ENCODE measurements around the gene DPH6. TPM values are rescaled to one million over a fixed set of nuclear protein-coding genes. Genes with fewer than 3 reads are reported as not detected.
A peak's percentile ranks its signal among the peaks of the same experiment; 100 is the strongest.
"Not testable (repeated sequence)": the region's sequence is repeated elsewhere in the genome, so short reads cannot be mapped to it uniquely, and the experiment has no call there.

The DPH6 gene, protein sequence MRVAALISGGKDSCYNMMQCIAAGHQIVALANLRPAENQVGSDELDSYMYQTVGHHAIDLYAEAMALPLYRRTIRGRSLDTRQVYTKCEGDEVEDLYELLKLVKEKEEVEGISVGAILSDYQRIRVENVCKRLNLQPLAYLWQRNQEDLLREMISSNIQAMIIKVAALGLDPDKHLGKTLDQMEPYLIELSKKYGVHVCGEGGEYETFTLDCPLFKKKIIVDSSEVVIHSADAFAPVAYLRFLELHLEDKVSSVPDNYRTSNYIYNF
- 10 to 100 TPM in 1 of 2 experiments, 1 to 10 TPM in 1; 9.6 to 11.4 TPM for total RNA-seq
- 17.0 TPM for polyA plus RNA-seq

DNA sequence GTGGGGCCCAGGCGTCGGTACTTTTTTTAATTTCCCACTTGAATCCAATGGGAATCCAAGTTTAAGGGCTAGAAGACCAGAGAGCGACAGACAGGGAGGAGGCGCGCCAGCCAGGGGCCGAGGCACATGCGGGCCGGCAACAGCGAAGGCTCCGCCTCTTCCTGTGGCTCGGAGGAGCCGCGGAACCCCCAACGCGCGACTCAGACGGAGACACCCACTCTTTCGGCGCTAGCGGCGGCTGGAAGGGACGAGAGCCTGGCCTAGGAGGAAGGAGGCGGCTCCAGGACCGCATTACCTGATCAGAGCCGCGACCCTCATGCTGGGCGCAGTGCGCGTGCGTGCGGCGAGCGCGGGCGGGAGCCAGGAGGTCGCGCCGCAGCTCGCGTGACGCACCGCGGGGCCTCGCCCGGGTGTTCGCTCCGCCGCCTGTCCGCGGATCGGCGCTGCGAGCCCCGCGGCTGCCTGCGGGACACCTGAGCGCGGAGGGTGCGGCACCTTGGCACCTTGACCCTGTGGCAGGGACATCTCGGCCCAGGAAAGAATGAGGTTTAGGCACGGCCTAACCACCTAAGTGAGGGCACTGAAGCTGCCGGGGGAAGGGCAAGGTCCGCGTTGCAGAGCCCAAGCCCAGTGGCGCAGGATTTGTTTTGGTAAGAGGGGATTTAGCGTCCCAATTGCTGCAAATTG is at the start of gene DPH6:
DPH6 (minus strand) TSS at position 342 of the 687 bp plus-strand sequence; CDS start at position 318, 24 bp downstream.
- ChIA-PET CTCF (no interaction called here), POLR2A (interaction anchor here (0.6 to 1.7 kb wide), 2 partner anchors 38 to 558 kb away, joined by 4 to 5 read pairs; partner anchors contain the start of gene ZNF770)
- H3K27me3 Mint-ChIP-seq = peaks cover 0 to 2% of the 10 kb centered on the region in 2 donors
- Histone ChIP-seq H3K9me3 (ENCODE audit: low read length) (no peaks in the 10 kb centered on the region), H3K4me1 (ENCODE audit: insufficient read depth, low read length) (peaks cover 9% of the 10 kb centered on the region), H3K36me3 (ENCODE audit: insufficient read depth, low read length) (no peaks in the 10 kb centered on the region), H3K27me3 (ENCODE audit: insufficient read depth, low read length, poor library complexity, severe bottlenecking) (no peaks in the 10 kb centered on the region), H3K27ac (ENCODE audit: low read depth, low read length) (peak within 1 kb of the TSS; percentile 88), H3K4me3 (ENCODE audit: low read length) (peak within 1 kb of the TSS; percentile 54)
- H3K4me3 Mint-ChIP-seq = peak within 1 kb of the TSS; percentile 84 to 99 (median 95)
- peak; percentile 69 to 92 (median 88) for DNase-seq
- H3K36me3 Mint-ChIP-seq = peaks cover 0 to 7% (median 2%) of the 10 kb centered on the region in 3 donors
- H3K4me1 Mint-ChIP-seq = peaks cover 20 to 27% (median 22%) of the 10 kb centered on the region in 3 donors
- no peaks in the 10 kb centered on the region for H3K9me3 Mint-ChIP-seq
- H3K27ac Mint-ChIP-seq = peak within 1 kb of the TSS; percentile 84 to 99 (median 98)

DNA sequence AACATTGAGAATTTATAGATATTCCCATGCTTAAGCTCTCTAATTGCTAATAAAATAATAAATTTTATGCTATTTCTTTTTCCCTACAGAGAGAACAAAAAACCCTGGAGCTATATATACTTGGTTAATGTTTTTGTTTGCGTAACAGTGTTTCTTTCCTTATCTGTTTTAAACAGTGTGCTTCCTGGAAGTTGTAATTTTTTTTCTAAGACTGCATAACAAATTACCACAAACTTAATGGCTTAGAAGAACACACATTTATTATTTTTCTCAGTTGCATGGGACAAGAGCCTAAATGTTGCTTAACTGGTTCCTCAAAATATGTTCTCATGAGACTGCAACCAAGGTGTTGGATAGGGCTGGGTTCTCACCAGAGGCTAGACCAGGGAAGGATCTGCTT is 49.7 kb upstream of the DPH6 start:
- Histone ChIP-seq H3K27me3 (ENCODE audit: insufficient read depth, low read length, poor library complexity, severe bottlenecking) (no peaks in the 10 kb centered on the region), H3K4me3 (ENCODE audit: low read length) (no peak overlapping the region), H3K9me3 (ENCODE audit: low read length) (no peaks in the 10 kb centered on the region), H3K4me1 (ENCODE audit: insufficient read depth, low read length) (no peaks in the 10 kb centered on the region), H3K36me3 (ENCODE audit: insufficient read depth, low read length) (no peaks in the 10 kb centered on the region), H3K27ac (ENCODE audit: low read depth, low read length) (no peak overlapping the region)
- Mint-ChIP-seq H3K9me3 (peaks cover 0 to 3% (median 2%) of the 10 kb centered on the region in 5 donors), H3K36me3 (no peaks in the 10 kb centered on the region), H3K27me3 (peaks cover 1 to 19% of the 10 kb centered on the region in 2 donors), H3K4me3 (no peak overlapping the region), H3K27ac (no peak overlapping the region), H3K4me1 (no peaks in the 10 kb centered on the region)
- ChIA-PET POLR2A (no interaction called here), CTCF (no interaction called here)
- no peak for DNase-seq

DNA sequence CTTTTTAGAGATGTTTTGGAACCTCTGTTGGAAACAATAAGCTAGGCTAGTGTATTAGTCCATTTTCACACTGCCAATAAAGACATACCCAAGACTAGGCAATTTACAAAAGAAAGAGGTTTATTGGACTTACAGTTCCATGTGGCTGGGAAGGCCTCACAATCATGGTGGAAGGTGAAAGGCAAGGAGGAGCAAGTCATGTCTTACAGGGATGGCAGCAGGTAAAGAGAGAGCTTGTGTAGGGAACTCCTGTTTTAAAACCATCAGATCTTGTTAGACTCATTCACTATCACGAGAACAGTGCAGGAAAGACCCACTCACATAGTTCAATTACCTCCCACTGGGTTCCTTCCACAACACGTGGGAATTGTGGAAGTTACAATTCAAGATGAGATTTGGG is 46.0 kb upstream of the DPH6 start:
- H3K27ac Mint-ChIP-seq; H3K9me3 ChIP-seq (ENCODE audit: low read length); DNase-seq; H3K36me3 Mint-ChIP-seq; H3K36me3 ChIP-seq (ENCODE audit: insufficient read depth, low read length); H3K4me1 Mint-ChIP-seq; H3K9me3 Mint-ChIP-seq; H3K4me3 ChIP-seq (ENCODE audit: low read length); H3K27me3 Mint-ChIP-seq; H3K4me1 ChIP-seq (ENCODE audit: insufficient read depth, low read length); H3K27me3 ChIP-seq (ENCODE audit: insufficient read depth, low read length, poor library complexity, severe bottlenecking); H3K27ac ChIP-seq (ENCODE audit: low read depth, low read length); POLR2A ChIA-PET; CTCF ChIA-PET; H3K4me3 Mint-ChIP-seq: not testable (repeated sequence)

DNA sequence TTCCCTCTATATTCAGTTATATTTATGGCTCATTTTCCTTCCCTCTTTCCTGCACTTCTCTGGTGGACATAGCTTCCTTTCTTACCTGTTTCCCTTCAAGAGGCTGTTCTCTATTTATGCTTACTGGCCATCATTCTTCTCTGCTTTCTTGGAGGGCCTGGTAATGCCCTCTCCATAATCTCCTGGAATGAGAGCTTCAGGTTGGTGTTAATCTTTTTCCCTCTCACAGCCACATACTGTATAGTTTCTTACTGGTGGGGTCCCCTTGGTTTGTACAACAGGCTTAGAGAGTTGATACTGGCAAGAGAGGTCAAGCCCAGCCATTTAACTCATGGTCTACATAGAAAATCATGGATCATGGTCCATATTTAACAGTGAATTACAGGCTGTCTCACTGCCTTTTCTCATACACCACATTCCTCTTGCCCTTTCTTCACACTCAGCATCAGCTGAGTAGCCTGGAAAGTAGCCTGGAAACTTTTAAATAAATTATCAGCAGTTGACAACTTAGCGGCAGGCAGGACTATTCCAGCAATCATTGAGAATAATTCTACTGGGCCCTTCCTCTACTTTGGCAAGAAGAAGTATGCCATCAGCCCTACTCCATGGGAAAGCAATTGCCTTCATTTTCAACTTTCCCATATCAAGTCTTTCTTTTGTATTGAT is 38.0 kb upstream of the DPH6 start:
- CTCF ChIA-PET = no interaction called here
- no peak overlapping the region for H3K27ac Mint-ChIP-seq
- H3K27me3 Mint-ChIP-seq = peaks cover 2 to 32% of the 10 kb centered on the region in 2 donors
- Histone ChIP-seq H3K27ac (ENCODE audit: low read depth, low read length) (no peak overlapping the region), H3K36me3 (ENCODE audit: insufficient read depth, low read length) (no peaks in the 10 kb centered on the region), H3K4me3 (ENCODE audit: low read length) (no peak overlapping the region), H3K27me3 (ENCODE audit: insufficient read depth, low read length, poor library complexity, severe bottlenecking) (no peaks in the 10 kb centered on the region), H3K4me1 (ENCODE audit: insufficient read depth, low read length) (no peaks in the 10 kb centered on the region), H3K9me3 (ENCODE audit: low read length) (no peaks in the 10 kb centered on the region)
- no peaks in the 10 kb centered on the region for H3K36me3 Mint-ChIP-seq
- no peaks in the 10 kb centered on the region for H3K9me3 Mint-ChIP-seq
- POLR2A ChIA-PET = interaction anchor here (0.7 kb wide), 1 partner anchor 38 kb away, joined by 5 read pairs; no protein-coding TSS in a partner anchor
- H3K4me1 Mint-ChIP-seq = no peaks in the 10 kb centered on the region
- no peak overlapping the region for H3K4me3 Mint-ChIP-seq
- no peak for DNase-seq

DNA sequence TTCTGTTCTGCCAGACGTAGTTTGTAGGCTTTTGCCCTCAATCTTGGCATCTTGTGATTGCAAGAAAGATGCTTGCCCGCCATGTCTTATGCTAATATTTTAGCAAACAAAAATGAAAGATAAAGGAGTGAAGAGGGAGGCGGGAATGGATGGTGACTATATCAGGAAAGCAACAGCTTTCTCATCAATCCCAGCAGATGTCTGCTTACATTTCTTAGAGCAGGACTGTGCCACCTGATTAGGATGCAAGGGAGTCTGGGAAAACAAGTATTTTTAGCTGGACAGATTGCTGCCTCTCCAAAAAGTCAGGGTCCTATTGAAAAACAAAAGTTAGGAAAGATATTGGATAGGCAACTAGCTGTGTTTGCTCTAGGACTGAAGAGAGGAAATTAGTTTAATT is 34.6 kb upstream of the DPH6 start:
- Mint-ChIP-seq H3K27ac (no peak overlapping the region), H3K27me3 (peaks cover 2 to 35% of the 10 kb centered on the region in 2 donors), H3K4me3 (no peak overlapping the region), H3K4me1 (no peaks in the 10 kb centered on the region), H3K9me3 (no peaks in the 10 kb centered on the region), H3K36me3 (no peaks in the 10 kb centered on the region)
- H3K9me3 ChIP-seq (ENCODE audit: low read length) = no peaks in the 10 kb centered on the region
- H3K4me1 ChIP-seq (ENCODE audit: insufficient read depth, low read length) = no peaks in the 10 kb centered on the region
- CTCF ChIA-PET = no interaction called here
- H3K4me3 ChIP-seq (ENCODE audit: low read length) = no peak overlapping the region
- POLR2A ChIA-PET = no interaction called here
- no peaks in the 10 kb centered on the region for H3K36me3 ChIP-seq (ENCODE audit: insufficient read depth, low read length)
- H3K27ac ChIP-seq (ENCODE audit: low read depth, low read length) = no peak overlapping the region
- no peak for DNase-seq
- H3K27me3 ChIP-seq (ENCODE audit: insufficient read depth, low read length, poor library complexity, severe bottlenecking) = no peaks in the 10 kb centered on the region

DNA sequence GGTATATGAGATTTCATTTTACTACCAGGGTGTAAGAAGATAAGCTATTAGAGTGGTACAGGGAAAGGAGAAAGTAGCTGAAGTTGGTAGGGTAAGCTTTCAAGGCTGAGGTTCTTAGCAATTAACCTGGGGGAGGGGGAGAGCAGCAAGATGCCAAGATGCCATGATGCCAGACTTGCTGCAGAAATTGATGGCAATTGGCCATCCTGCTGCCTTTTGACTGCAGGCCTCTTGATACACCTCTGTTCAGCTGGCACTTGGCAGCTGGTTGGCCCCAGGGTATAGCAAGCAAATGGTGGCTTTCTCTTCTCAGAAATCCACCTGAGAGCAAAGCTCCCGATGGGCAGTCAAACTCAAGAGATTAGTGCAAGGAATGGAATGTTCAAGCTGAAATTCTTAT is 21.4 kb upstream of the DPH6 start:
- H3K4me1 ChIP-seq (ENCODE audit: insufficient read depth, low read length) = no peaks in the 10 kb centered on the region
- CTCF ChIA-PET = no interaction called here
- H3K9me3 ChIP-seq (ENCODE audit: low read length) = no peaks in the 10 kb centered on the region
- H3K27ac ChIP-seq (ENCODE audit: low read depth, low read length) = no peak overlapping the region
- no peaks in the 10 kb centered on the region for H3K27me3 ChIP-seq (ENCODE audit: insufficient read depth, low read length, poor library complexity, severe bottlenecking)
- Mint-ChIP-seq H3K9me3 (no peaks in the 10 kb centered on the region), H3K4me3 (no peak overlapping the region), H3K27ac (no peak overlapping the region), H3K36me3 (no peaks in the 10 kb centered on the region), H3K4me1 (no peaks in the 10 kb centered on the region), H3K27me3 (peaks cover 2 to 10% of the 10 kb centered on the region in 2 donors)
- POLR2A ChIA-PET = no interaction called here
- no peak for DNase-seq
- no peak overlapping the region for H3K4me3 ChIP-seq (ENCODE audit: low read length)
- no peaks in the 10 kb centered on the region for H3K36me3 ChIP-seq (ENCODE audit: insufficient read depth, low read length)

DNA sequence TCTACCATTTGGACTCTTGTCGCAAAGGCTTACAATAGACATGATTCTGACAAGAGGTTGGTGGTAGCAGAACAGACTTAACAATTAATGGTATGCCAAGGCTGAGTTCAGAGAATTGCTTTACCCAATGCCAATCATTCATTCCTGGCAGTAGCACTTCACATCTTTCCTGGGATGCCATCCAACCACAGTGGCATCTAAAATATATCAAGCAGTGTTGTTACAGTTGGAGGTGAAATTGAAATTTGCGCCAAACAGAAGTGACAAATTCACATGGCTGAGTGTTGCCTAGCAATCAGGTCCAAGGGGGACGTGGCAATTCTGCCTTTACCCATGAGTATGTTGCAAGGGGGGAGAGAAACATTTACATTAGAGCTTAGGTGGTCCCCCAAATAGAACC is 21.0 kb upstream of the DPH6 start:
- ChIA-PET POLR2A (no interaction called here), CTCF (no interaction called here)
- Histone ChIP-seq H3K4me1 (ENCODE audit: insufficient read depth, low read length) (no peaks in the 10 kb centered on the region), H3K36me3 (ENCODE audit: insufficient read depth, low read length) (no peaks in the 10 kb centered on the region), H3K9me3 (ENCODE audit: low read length) (no peaks in the 10 kb centered on the region), H3K27ac (ENCODE audit: low read depth, low read length) (no peak overlapping the region), H3K4me3 (ENCODE audit: low read length) (no peak overlapping the region), H3K27me3 (ENCODE audit: insufficient read depth, low read length, poor library complexity, severe bottlenecking) (no peaks in the 10 kb centered on the region)
- H3K4me3 Mint-ChIP-seq = no peak overlapping the region
- no peaks in the 10 kb centered on the region for H3K9me3 Mint-ChIP-seq
- H3K27ac Mint-ChIP-seq = no peak overlapping the region
- H3K36me3 Mint-ChIP-seq = no peaks in the 10 kb centered on the region
- H3K27me3 Mint-ChIP-seq = peaks cover 2 to 10% of the 10 kb centered on the region in 2 donors
- no peaks in the 10 kb centered on the region for H3K4me1 Mint-ChIP-seq
- no peak for DNase-seq

DNA sequence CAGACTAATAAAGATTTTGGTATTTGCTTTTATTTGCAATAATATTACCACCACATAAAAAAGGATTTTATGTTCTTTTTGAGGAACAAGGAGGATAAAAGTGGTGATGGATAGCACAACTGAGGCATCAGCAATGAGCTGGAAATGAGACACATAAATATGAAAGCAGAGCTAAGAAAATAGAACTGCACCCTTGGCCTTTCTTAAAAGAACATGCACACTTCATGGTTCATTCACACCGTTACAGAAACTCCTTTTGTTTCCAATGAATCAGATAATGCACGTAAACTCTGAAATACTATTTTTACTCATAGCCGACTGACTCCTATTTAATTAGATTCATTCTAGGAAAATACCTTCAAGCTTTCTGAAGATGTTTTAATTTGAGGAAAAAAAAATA is 19.9 kb upstream of the DPH6 start:
- Histone ChIP-seq H3K36me3 (ENCODE audit: insufficient read depth, low read length) (no peaks in the 10 kb centered on the region), H3K27me3 (ENCODE audit: insufficient read depth, low read length, poor library complexity, severe bottlenecking) (no peaks in the 10 kb centered on the region), H3K9me3 (ENCODE audit: low read length) (no peaks in the 10 kb centered on the region), H3K27ac (ENCODE audit: low read depth, low read length) (no peak overlapping the region), H3K4me3 (ENCODE audit: low read length) (no peak overlapping the region), H3K4me1 (ENCODE audit: insufficient read depth, low read length) (no peaks in the 10 kb centered on the region)
- no peaks in the 10 kb centered on the region for H3K36me3 Mint-ChIP-seq
- H3K9me3 Mint-ChIP-seq = no peaks in the 10 kb centered on the region
- CTCF ChIA-PET = no interaction called here
- peaks cover 2 to 7% of the 10 kb centered on the region in 2 donors for H3K27me3 Mint-ChIP-seq
- POLR2A ChIA-PET = no interaction called here
- no peak overlapping the region for H3K27ac Mint-ChIP-seq
- no peaks in the 10 kb centered on the region for H3K4me1 Mint-ChIP-seq
- DNase-seq = no peak
- H3K4me3 Mint-ChIP-seq = no peak overlapping the region

All from CD8-positive, alpha-beta memory T cell (primary cell).